ENCODE data around the gene UPP1. TPM values are rescaled to one million over a fixed set of nuclear protein-coding genes. Genes with fewer than 3 reads are reported as not detected.

The UPP1 gene
- polyA plus RNA-seq, 1 donor from 2014 or later = 6.2 TPM

DNA sequence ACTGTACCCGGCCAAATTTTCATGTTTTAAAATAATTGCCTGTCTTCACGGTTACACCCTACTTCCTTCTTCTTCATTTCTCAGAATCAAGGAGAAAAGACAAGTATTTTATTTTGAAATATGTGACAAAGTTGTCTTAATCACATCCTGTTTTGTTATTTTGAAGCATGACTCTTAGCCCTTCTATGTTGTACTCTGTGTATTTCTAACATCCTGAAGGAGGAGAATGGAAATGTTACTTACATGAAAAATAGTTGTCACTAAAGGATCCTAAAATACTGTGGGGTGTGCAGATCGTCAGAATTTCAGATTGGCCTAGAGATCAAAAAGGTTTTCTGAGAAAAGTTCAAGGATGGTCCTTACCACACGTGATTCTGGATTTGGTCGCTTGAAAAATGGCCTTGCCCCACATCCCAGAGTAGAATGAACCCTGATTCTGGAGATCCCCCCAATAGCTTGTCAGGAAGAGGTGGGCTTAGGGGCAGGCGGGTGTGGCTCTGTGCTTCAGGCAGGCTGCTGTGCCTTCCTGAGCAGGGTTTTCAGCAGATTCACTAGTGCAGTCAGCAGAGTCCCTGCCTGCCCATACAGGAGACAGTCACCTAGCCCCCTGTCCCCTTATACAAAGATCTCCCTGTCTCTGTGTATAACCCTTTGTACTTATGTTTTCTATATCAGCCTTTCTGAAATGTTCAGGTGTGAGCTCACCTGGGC is 8.6 kb downstream of the UPP1 start:
- H3K4me1 Mint-ChIP-seq = peaks cover 0 to 7% (median 2%) of the 10 kb centered on the region in 3 donors

GRCh38 chr7:48098846-48099245 is 9.8 kb downstream of the UPP1 start:
- H3K9me3 Mint-ChIP-seq = no peaks in the 10 kb centered on the region
- peak overlapping the region in 1 of 3 donors; percentile 2 for H3K27ac Mint-ChIP-seq
- H3K4me3 Mint-ChIP-seq = no peak overlapping the region
- no peaks in the 10 kb centered on the region for H3K27me3 Mint-ChIP-seq
- H3K36me3 Mint-ChIP-seq = peaks cover 11% of the 10 kb centered on the region
- H3K4me1 Mint-ChIP-seq = peaks cover 0 to 7% (median 2%) of the 10 kb centered on the region in 3 donors

More for the DNA sequence above, 8.6 kb downstream of the UPP1 start:
- H3K9me3 Mint-ChIP-seq = no peaks in the 10 kb centered on the region
- H3K36me3 Mint-ChIP-seq = peaks cover 15% of the 10 kb centered on the region
- H3K4me3 Mint-ChIP-seq = no peak overlapping the region
- H3K27me3 Mint-ChIP-seq = no peaks in the 10 kb centered on the region
- H3K27ac Mint-ChIP-seq = peak overlapping the region in 1 of 3 donors; percentile 8

DNA sequence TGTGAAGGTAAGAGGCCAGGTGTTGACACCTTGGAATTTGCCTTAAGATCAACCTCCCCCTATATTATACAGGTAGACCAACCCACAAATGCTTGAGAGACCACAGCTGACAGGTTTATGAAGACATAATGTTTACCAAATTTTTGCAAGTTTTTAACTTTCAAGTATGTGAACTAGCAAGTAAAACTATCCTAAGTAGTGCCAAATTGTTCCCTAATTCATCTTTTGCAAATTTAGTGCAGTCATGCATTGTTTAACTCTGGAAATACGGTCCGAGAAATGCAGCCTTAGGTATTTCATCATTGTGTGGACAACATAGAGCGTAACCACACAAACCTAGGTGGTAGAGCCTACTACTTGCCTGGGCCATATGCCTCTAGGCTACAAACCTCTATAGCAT is 10.7 kb downstream of the UPP1 start:
- Mint-ChIP-seq H3K4me1 (peaks cover 0 to 7% (median 0%) of the 10 kb centered on the region in 3 donors), H3K27ac (no peak overlapping the region)

GRCh38 chr7:48101352-48101751 is 12.3 kb downstream of the UPP1 start:
- Mint-ChIP-seq H3K4me1 (peaks cover 0 to 5% (median 0%) of the 10 kb centered on the region in 3 donors), H3K9me3 (no peaks in the 10 kb centered on the region), H3K27me3 (no peaks in the 10 kb centered on the region), H3K27ac (no peak overlapping the region), H3K4me3 (no peak overlapping the region), H3K36me3 (peaks cover 12% of the 10 kb centered on the region)

More for the DNA sequence above, 10.7 kb downstream of the UPP1 start:
- Mint-ChIP-seq H3K27me3 (no peaks in the 10 kb centered on the region), H3K4me3 (no peak overlapping the region), H3K36me3 (peaks cover 12% of the 10 kb centered on the region), H3K9me3 (no peaks in the 10 kb centered on the region)

DNA sequence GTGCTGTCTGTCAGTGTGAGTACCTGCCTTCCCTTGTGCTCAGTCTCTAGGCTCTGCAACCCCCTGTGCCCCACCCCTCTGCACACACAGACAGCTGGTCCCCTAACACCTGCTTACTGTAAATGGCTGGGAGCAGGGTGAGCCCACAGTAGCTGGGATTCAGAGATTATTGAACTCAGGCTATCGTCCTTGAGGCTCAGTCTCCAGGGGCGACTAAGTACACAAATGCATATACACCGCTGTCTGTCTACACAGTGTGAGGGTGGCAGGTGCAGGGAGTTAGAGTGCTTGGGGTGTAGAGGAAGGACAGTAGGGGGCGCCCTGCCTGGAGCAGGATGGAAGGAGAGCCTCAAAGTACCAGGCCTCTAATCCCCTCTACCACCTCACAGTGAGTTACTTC is 12.9 kb downstream of the UPP1 start:
- Mint-ChIP-seq H3K27ac (no peak overlapping the region), H3K4me1 (peaks cover 0 to 3% (median 0%) of the 10 kb centered on the region in 3 donors), H3K36me3 (peaks cover 11% of the 10 kb centered on the region), H3K9me3 (no peaks in the 10 kb centered on the region), H3K27me3 (no peaks in the 10 kb centered on the region), H3K4me3 (no peak overlapping the region)

DNA sequence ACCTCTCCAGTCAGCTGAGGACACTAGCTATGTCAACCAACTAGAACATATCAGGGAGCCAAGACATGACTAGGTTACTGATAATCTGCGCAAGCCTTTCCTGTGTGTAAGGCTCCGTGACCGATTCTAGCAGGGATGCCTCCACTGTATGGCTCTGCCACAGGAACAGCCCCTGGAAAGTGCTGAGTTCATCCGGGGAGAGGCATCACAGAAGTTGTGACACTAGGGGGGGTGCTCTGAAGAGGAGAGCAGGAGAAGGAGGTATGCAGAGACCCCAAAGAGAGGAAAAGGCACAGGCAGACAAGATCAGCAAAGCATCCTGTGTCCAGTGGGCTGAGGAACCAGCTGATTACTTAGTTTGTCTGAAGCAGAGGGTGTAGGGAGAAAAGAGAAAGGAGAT is 13.5 kb downstream of the UPP1 start:
- Mint-ChIP-seq H3K9me3 (no peaks in the 10 kb centered on the region), H3K4me1 (peaks cover 0 to 3% (median 0%) of the 10 kb centered on the region in 3 donors), H3K36me3 (peaks cover 10% of the 10 kb centered on the region), H3K27me3 (no peaks in the 10 kb centered on the region), H3K27ac (peak overlapping the region in 1 of 3 donors; percentile 29), H3K4me3 (no peak overlapping the region)

- H3K27me3 Mint-ChIP-seq = no peaks in the 10 kb centered on the region
- peaks cover 0 to 2% (median 1%) of the 10 kb centered on the region in 3 donors for H3K4me1 Mint-ChIP-seq
- no peak overlapping the region for H3K27ac Mint-ChIP-seq
- no peak overlapping the region for H3K4me3 Mint-ChIP-seq
- no peaks in the 10 kb centered on the region for H3K9me3 Mint-ChIP-seq
- H3K36me3 Mint-ChIP-seq = peaks cover 5% of the 10 kb centered on the region
These were observed 16.0 kb downstream of the UPP1 start for GRCh38 chr7:48105045-48105444.

GRCh38 chr7:48106906-48107659 is 18.0 kb downstream of the UPP1 start:
- no peaks in the 10 kb centered on the region for H3K9me3 Mint-ChIP-seq
- H3K27me3 Mint-ChIP-seq = peaks cover 2% of the 10 kb centered on the region
- H3K4me3 Mint-ChIP-seq = no peak overlapping the region
- H3K4me1 Mint-ChIP-seq = peaks cover 0 to 5% (median 4%) of the 10 kb centered on the region in 3 donors
- H3K36me3 Mint-ChIP-seq = peaks cover 5% of the 10 kb centered on the region
- no peak overlapping the region for H3K27ac Mint-ChIP-seq

DNA sequence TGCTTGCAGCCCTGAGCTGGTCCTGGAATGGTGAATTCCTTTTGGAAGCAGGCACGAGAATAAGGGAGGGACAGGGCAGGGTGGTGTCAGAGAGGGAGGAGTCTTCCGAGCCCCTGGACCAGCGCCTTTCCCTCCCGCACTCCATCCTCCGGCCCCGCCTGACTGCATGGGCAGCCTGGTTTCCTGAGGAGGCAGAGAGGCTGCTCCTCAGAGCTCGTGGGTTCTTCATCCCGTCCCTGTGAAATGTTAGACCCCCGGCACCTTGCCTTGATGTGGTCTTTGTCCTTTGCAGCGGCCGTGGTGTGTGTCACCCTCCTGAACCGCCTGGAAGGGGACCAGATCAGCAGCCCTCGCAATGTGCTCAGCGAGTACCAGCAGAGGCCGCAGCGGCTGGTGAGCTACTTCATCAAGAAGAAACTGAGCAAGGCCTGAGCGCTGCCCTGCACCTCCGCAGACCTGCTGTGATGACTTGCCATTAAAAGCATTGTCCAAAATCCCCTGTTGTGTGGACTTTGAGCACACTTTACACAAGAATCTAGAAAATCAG is 18.9 kb downstream of the UPP1 start:
- Mint-ChIP-seq H3K4me3 (no peak overlapping the region), H3K27ac (no peak overlapping the region), H3K4me1 (peaks cover 0 to 5% (median 4%) of the 10 kb centered on the region in 3 donors), H3K27me3 (peaks cover 2% of the 10 kb centered on the region), H3K36me3 (peaks cover 5% of the 10 kb centered on the region), H3K9me3 (no peaks in the 10 kb centered on the region)

- no peak overlapping the region for H3K4me3 Mint-ChIP-seq
- peak overlapping the region in 1 of 3 donors; percentile 60 for H3K27ac Mint-ChIP-seq
- H3K27me3 Mint-ChIP-seq = peaks cover 2% of the 10 kb centered on the region
- H3K36me3 Mint-ChIP-seq = peaks cover 5% of the 10 kb centered on the region
- H3K4me1 Mint-ChIP-seq = peaks cover 0 to 5% (median 4%) of the 10 kb centered on the region in 3 donors
- no peaks in the 10 kb centered on the region for H3K9me3 Mint-ChIP-seq
These were observed 20.1 kb downstream of the UPP1 start for GRCh38 chr7:48108959-48109847.

DNA sequence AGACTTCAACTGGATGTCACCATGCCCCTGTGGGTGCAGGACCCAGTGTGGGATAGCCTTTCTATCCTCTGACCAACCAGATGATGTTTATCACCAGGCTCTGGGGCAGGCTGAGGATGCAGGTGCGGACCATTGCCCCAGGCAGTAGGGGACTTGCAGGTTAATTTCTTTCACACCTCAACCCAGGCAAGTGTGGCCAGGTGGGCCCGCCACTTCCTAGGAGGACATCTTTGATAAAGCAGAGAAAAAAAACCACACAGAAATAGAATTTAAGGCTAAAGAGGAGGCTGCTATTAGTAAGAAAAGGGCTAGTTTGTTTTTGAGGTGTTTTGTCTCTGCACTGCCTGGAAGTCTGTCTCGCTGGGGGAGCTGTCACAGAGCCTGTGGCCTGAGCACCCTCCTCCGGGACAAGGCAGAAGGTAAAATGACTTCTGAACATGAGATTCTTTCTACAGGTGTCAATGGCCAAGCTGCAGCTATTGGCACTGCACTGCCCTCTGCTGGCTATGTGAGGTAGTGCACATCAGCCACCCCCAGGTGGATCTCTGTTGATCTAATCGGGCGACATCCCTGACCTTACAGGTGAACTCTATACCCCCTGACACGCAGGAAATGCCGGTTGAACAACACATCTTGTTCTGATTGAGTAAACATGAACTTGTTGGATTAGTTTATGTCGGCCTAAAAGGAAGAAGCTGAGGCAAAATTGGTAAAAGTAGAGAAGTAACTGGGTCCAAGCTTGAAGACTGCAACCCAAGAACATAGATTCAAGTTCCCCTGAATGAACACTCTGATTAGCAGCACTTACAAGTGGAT is 21.0 kb downstream of the UPP1 start:
- Mint-ChIP-seq H3K9me3 (no peaks in the 10 kb centered on the region), H3K27ac (peak overlapping the region in 2 of 3 donors; percentile 59 to 74), H3K4me1 (peaks cover 0 to 5% (median 4%) of the 10 kb centered on the region in 3 donors), H3K4me3 (peak overlapping the region in 1 of 4 donors; percentile 39), H3K36me3 (no peaks in the 10 kb centered on the region), H3K27me3 (peaks cover 2% of the 10 kb centered on the region)

- Mint-ChIP-seq H3K4me1 (peaks cover 0 to 5% (median 4%) of the 10 kb centered on the region in 3 donors), H3K4me3 (no peak overlapping the region), H3K9me3 (no peaks in the 10 kb centered on the region), H3K27ac (no peak overlapping the region), H3K27me3 (peaks cover 2% of the 10 kb centered on the region), H3K36me3 (no peaks in the 10 kb centered on the region)
These were observed 21.8 kb downstream of the UPP1 start for GRCh38 chr7:48110868-48111267.

DNA sequence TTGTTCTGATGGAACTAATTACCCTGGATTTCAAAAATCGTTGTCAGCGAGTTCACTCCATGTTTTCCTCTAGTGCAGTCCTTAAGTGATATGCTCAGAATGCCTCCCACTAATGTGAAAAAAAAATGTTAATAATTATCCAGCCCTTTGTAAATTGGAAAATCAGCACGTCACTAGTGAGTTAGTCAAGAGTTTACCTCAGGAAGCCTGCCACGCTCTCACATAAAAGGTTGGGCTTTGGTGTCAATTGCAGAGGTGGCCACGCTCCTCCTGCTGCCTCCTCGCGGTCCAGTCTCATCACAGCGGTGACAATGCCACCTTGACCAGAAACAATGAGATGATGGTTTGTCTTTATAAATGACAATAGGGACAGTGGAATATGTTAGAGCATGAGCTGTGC is 22.5 kb downstream of the UPP1 start:
- peaks cover 2% of the 10 kb centered on the region for H3K27me3 Mint-ChIP-seq
- no peak overlapping the region for H3K27ac Mint-ChIP-seq
- H3K4me3 Mint-ChIP-seq = no peak overlapping the region

More for the DNA sequence above, 22.5 kb downstream of the UPP1 start:
- no peaks in the 10 kb centered on the region for H3K9me3 Mint-ChIP-seq
- H3K36me3 Mint-ChIP-seq = no peaks in the 10 kb centered on the region
- peaks cover 0 to 5% (median 4%) of the 10 kb centered on the region in 3 donors for H3K4me1 Mint-ChIP-seq

Data from IgD-negative memory B cell (primary cell).